Measurements from ENCODE around the gene KLF13. TPM values are rescaled to one million over a fixed set of nuclear protein-coding genes. Genes with fewer than 3 reads are reported as not detected.

KLF13 gene
- total and polyA plus RNA-seq, 7 experiments from 2014 or later: 42.4 to 256 (median 194) TPM

DNA sequence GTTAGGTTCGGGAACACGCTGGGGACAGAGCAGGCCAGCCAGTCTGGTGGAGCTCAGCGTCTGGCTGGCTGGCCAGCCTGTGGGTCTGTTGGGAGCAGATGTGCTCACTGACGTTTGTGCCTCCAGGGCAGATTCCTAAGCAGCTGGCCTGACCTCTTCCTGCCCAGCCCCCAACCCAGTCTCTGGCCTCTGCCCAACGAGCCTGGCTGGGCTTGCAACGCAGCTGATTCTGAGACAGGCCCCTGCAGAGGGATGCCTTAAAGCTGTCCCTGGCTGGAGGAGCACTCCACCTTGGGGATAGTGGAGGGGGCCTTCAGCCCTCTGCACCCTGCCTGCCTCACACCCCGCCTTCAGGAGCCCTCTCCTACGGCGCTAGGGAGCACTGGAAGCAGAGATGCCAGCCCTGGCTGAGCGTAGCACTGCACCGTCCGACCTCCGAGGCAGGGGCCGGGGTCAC is 46.0 kb downstream of the KLF13 start:
- Mint-ChIP-seq H3K9me3 (peaks cover 0 to 5% (median 0%) of the 10 kb centered on the region in 11 donors), H3K36me3 (peaks cover 7 to 35% (median 13%) of the 10 kb centered on the region in 5 donors), H3K27ac (peak overlapping the region in 6 of 9 donors; percentile 57 to 93 (median 79)), H3K27me3 (no peaks in the 10 kb centered on the region), H3K4me1 (peaks cover 49 to 97% (median 79%) of the 10 kb centered on the region in 7 donors), H3K4me3 (peak overlapping the region in 5 of 10 donors; percentile 25 to 43 (median 36))
- Histone ChIP-seq H3K9me3 (ENCODE audit: control insufficient read depth in 2 of 3, low read length in 3 of 3) (peaks cover 0 to 6% (median 0%) of the 10 kb centered on the region in 3 experiments), H3K4me1 (ENCODE audit: control insufficient read depth in 2 of 2, insufficient read depth in 2 of 2, low read length in 2 of 2) (peaks cover 52 to 58% of the 10 kb centered on the region in 2 donors), H3K27me3 (ENCODE audit: control insufficient read depth in 2 of 2, insufficient read depth in 2 of 2, low read length in 2 of 2) (no peaks in the 10 kb centered on the region), H3K27ac (ENCODE audit: low read depth, low read length) (no peak overlapping the region), H3K4me3 (ENCODE audit: low read length) (no peak overlapping the region), H3K36me3 (ENCODE audit: control insufficient read depth in 2 of 3, insufficient read depth in 3 of 3, low read length in 3 of 3) (peaks cover 5 to 51% (median 5%) of the 10 kb centered on the region in 3 experiments)
- DNase-seq (no peak), ATAC-seq (no peak)
- ChIA-PET POLR2A (interaction anchor here (0.6 to 1.4 kb wide), 3 partner anchors 9 to 35 kb away, joined by 3 read pairs; no protein-coding TSS in a partner anchor), CTCF (interaction anchor here (0.7 kb wide), 1 partner anchor 19 kb away, joined by 3 read pairs; no protein-coding TSS in a partner anchor)
- intact Hi-C loops (cut with micrococcal nuclease): no loop called here

DNA sequence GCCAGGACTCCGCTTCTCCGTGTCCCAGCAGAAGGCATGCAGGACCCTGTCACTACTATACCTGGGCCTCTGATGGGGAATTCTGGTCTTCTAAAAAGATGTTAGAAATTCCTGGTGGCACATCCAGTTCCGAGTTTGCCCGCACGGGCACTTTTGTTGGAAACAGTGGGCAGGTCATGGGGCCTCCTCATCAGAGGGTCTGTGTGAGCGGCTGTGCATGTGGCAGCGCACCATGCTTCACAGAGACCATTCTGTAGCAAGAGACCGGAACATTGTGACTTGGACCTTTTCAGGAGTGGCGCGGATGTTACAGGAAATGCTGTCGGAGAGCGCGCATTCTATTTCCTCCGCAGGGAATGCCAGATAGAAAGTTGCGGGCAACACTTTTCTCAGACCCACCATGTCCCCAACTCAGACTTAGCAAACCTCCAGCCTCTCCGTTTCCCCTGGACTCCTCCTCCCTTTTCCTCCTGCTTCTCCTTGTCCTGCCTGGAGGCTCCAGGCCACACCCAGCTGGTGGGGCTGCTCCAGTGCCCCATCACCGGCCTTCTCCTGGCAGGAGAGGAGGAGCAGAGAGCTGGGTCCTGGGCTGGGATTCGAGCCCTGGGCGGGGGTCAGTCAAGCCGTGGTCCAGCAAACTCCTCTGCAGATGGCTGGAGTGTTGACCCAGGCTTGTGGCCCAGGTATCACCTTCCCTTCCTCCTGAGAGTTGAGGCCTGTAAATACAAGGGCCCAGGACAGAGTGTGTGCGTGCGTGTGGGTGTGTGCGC is 46.6 kb downstream of the KLF13 start:
- H3K36me3 ChIP-seq (ENCODE audit: control insufficient read depth in 2 of 3, insufficient read depth in 3 of 3, low read length in 3 of 3): peaks cover 5 to 54% (median 5%) of the 10 kb centered on the region in 3 experiments
- peaks cover 0 to 5% (median 0%) of the 10 kb centered on the region in 11 donors for H3K9me3 Mint-ChIP-seq

GRCh38 chr15:31373970-31374369 is 47.3 kb downstream of the KLF13 start:
- Mint-ChIP-seq H3K4me3 (no peak overlapping the region), H3K9me3 (peaks cover 0 to 5% (median 0%) of the 10 kb centered on the region in 11 donors), H3K27ac (peak overlapping the region in 7 of 9 donors; percentile 21 to 80 (median 53)), H3K36me3 (peaks cover 9 to 36% (median 15%) of the 10 kb centered on the region in 5 donors), H3K4me1 (peaks cover 46 to 97% (median 77%) of the 10 kb centered on the region in 7 donors), H3K27me3 (no peaks in the 10 kb centered on the region)
- ATAC-seq (no peak), DNase-seq (no peak)
- peaks cover 47 to 58% of the 10 kb centered on the region in 2 donors for H3K4me1 ChIP-seq (ENCODE audit: control insufficient read depth in 2 of 2, insufficient read depth in 2 of 2, low read length in 2 of 2)
- ChIA-PET CTCF (no interaction called here), POLR2A (interaction anchor here (0.6 to 1.4 kb wide), 5 partner anchors 10 to 60 kb away, joined by 3 read pairs; no protein-coding TSS in a partner anchor)
- intact Hi-C loops (cut with micrococcal nuclease): no loop called here
- H3K27ac ChIP-seq (ENCODE audit: low read depth, low read length): peak overlapping the region; percentile 34
- peaks cover 5 to 61% (median 5%) of the 10 kb centered on the region in 3 experiments for H3K36me3 ChIP-seq (ENCODE audit: control insufficient read depth in 2 of 3, insufficient read depth in 3 of 3, low read length in 3 of 3)
- H3K27me3 ChIP-seq (ENCODE audit: control insufficient read depth in 2 of 2, insufficient read depth in 2 of 2, low read length in 2 of 2): no peaks in the 10 kb centered on the region
- H3K9me3 ChIP-seq (ENCODE audit: control insufficient read depth in 2 of 3, low read length in 3 of 3): peaks cover 0 to 6% (median 0%) of the 10 kb centered on the region in 3 experiments
- no peak overlapping the region for H3K4me3 ChIP-seq (ENCODE audit: low read length)

More for the DNA sequence above, 46.6 kb downstream of the KLF13 start:
- Histone ChIP-seq H3K27ac (ENCODE audit: low read depth, low read length) (peak overlapping the region; percentile 34), H3K4me1 (ENCODE audit: control insufficient read depth in 2 of 2, insufficient read depth in 2 of 2, low read length in 2 of 2) (peaks cover 49 to 57% of the 10 kb centered on the region in 2 donors), H3K4me3 (ENCODE audit: low read length) (no peak overlapping the region), H3K27me3 (ENCODE audit: control insufficient read depth in 2 of 2, insufficient read depth in 2 of 2, low read length in 2 of 2) (no peaks in the 10 kb centered on the region), H3K9me3 (ENCODE audit: control insufficient read depth in 2 of 3, low read length in 3 of 3) (peaks cover 0 to 6% (median 0%) of the 10 kb centered on the region in 3 experiments)
- intact Hi-C loops (cut with micrococcal nuclease): no loop called here
- no peaks in the 10 kb centered on the region for H3K27me3 Mint-ChIP-seq
- H3K36me3 Mint-ChIP-seq: peaks cover 7 to 37% (median 13%) of the 10 kb centered on the region in 5 donors
- peaks cover 47 to 97% (median 77%) of the 10 kb centered on the region in 7 donors for H3K4me1 Mint-ChIP-seq
- POLR2A ChIA-PET: interaction anchor here (0.6 to 1.4 kb wide), 5 partner anchors 9 to 36 kb away, joined by 3 read pairs; no protein-coding TSS in a partner anchor
- no peak for DNase-seq
- H3K4me3 Mint-ChIP-seq: peak overlapping the region in 1 of 10 donors; percentile 16
- CTCF ChIA-PET: interaction anchor here (0.7 kb wide), 1 partner anchor 20 kb away, joined by 3 read pairs; no protein-coding TSS in a partner anchor
- no peak for ATAC-seq
- peak overlapping the region in 5 of 9 donors; percentile 57 to 80 (median 67) for H3K27ac Mint-ChIP-seq

DNA sequence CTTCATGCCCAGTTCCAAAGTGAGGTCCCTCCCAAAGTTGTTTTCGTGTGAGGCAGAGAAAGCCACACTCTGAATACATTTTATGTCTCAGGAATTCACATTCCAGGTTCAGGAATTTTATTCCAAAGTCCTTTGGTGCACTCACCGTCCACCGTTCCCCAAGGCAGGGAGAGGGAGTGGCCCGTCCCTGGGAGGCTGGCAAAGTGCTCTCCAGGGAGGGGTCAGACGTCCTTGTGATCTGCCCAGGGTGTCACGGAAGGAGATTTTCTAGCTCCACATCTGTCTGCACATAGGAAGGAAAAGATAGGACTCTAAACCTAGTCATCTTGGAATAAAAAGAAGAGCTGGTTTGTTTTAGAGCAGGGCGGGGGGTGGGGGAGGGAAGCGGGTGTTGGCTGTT is 47.9 kb downstream of the KLF13 start:
- peaks cover 46 to 93% (median 74%) of the 10 kb centered on the region in 7 donors for H3K4me1 Mint-ChIP-seq
- DNase-seq: no peak
- CTCF ChIA-PET: no interaction called here

GRCh38 chr15:31374986-31375385 is 48.4 kb downstream of the KLF13 start:
- DNase-seq (no peak), ATAC-seq (no peak)
- H3K9me3 Mint-ChIP-seq: peaks cover 0 to 2% (median 0%) of the 10 kb centered on the region in 11 donors
- Histone ChIP-seq H3K9me3 (ENCODE audit: control insufficient read depth in 2 of 3, low read length in 3 of 3) (no peaks in the 10 kb centered on the region), H3K27ac (ENCODE audit: low read depth, low read length) (no peak overlapping the region), H3K36me3 (ENCODE audit: control insufficient read depth in 2 of 3, insufficient read depth in 3 of 3, low read length in 3 of 3) (peaks cover 5 to 71% (median 5%) of the 10 kb centered on the region in 3 experiments), H3K27me3 (ENCODE audit: control insufficient read depth in 2 of 2, insufficient read depth in 2 of 2, low read length in 2 of 2) (no peaks in the 10 kb centered on the region), H3K4me3 (ENCODE audit: low read length) (no peak overlapping the region), H3K4me1 (ENCODE audit: control insufficient read depth in 2 of 2, insufficient read depth in 2 of 2, low read length in 2 of 2) (peaks cover 40 to 48% of the 10 kb centered on the region in 2 donors)
- H3K4me1 Mint-ChIP-seq: peaks cover 41 to 91% (median 69%) of the 10 kb centered on the region in 7 donors
- CTCF ChIA-PET: no interaction called here
- peak overlapping the region in 1 of 10 donors; percentile 5 for H3K4me3 Mint-ChIP-seq
- H3K36me3 Mint-ChIP-seq: peaks cover 0 to 38% (median 15%) of the 10 kb centered on the region in 5 donors
- POLR2A ChIA-PET: interaction anchor here (1.0 kb wide), 1 partner anchor 59 kb away, joined by 3 read pairs; no protein-coding TSS in a partner anchor
- peak overlapping the region in 7 of 9 donors; percentile 42 to 76 (median 53) for H3K27ac Mint-ChIP-seq
- intact Hi-C loops (cut with micrococcal nuclease): loop anchor here in 1 of 2 donors (1.0 kb wide), 1 partner anchor 9 kb away; no protein-coding TSS in a partner anchor
- H3K27me3 Mint-ChIP-seq: no peaks in the 10 kb centered on the region

More for the DNA sequence above, 47.9 kb downstream of the KLF13 start:
- Histone ChIP-seq H3K27ac (ENCODE audit: low read depth, low read length) (peak overlapping the region; percentile 34), H3K36me3 (ENCODE audit: control insufficient read depth in 2 of 3, insufficient read depth in 3 of 3, low read length in 3 of 3) (peaks cover 5 to 66% (median 5%) of the 10 kb centered on the region in 3 experiments), H3K27me3 (ENCODE audit: control insufficient read depth in 2 of 2, insufficient read depth in 2 of 2, low read length in 2 of 2) (no peaks in the 10 kb centered on the region), H3K9me3 (ENCODE audit: control insufficient read depth in 2 of 3, low read length in 3 of 3) (peaks cover 0 to under 1% (median 0%) of the 10 kb centered on the region in 3 experiments), H3K4me1 (ENCODE audit: control insufficient read depth in 2 of 2, insufficient read depth in 2 of 2, low read length in 2 of 2) (peaks cover 45 to 53% of the 10 kb centered on the region in 2 donors), H3K4me3 (ENCODE audit: low read length) (no peak overlapping the region)
- peak overlapping the region in 7 of 9 donors; percentile 41 to 80 (median 53) for H3K27ac Mint-ChIP-seq
- no peak for ATAC-seq
- H3K36me3 Mint-ChIP-seq: peaks cover 4 to 38% (median 16%) of the 10 kb centered on the region in 5 donors
- no peaks in the 10 kb centered on the region for H3K27me3 Mint-ChIP-seq
- H3K4me3 Mint-ChIP-seq: peak overlapping the region in 1 of 10 donors; percentile 42
- H3K9me3 Mint-ChIP-seq: peaks cover 0 to 4% (median 0%) of the 10 kb centered on the region in 11 donors
- intact Hi-C loops (cut with micrococcal nuclease): no loop called here
- POLR2A ChIA-PET: interaction anchor here (0.6 to 1.3 kb wide), 3 partner anchors 13 to 60 kb away, joined by 3 read pairs; no protein-coding TSS in a partner anchor

DNA sequence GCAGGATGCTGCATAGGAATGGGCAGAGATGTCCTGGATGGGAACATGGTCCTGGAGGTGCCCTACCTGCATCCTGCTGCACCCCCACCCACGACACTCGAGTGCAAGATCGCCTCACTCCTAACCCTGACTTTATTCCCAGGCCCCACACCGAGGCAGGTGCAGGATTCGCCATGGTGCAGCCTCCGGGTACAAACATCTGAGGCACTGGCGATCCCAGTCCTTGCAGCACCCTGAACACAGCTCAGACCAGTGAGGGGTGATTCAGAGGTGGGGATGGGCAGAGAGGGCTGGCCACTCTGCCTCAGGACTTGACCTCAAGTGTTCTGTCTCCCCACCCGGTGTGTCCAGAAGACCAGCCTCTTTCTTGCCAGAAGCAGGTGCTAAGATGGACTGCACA is 49.1 kb downstream of the KLF13 start:
- Histone ChIP-seq H3K9me3 (ENCODE audit: control insufficient read depth in 2 of 3, low read length in 3 of 3) (no peaks in the 10 kb centered on the region), H3K4me1 (ENCODE audit: control insufficient read depth in 2 of 2, insufficient read depth in 2 of 2, low read length in 2 of 2) (peaks cover 33 to 42% of the 10 kb centered on the region in 2 donors), H3K36me3 (ENCODE audit: control insufficient read depth in 2 of 3, insufficient read depth in 3 of 3, low read length in 3 of 3) (peaks cover 5 to 79% (median 10%) of the 10 kb centered on the region in 3 experiments), H3K27me3 (ENCODE audit: control insufficient read depth in 2 of 2, insufficient read depth in 2 of 2, low read length in 2 of 2) (no peaks in the 10 kb centered on the region), H3K27ac (ENCODE audit: low read depth, low read length) (no peak overlapping the region), H3K4me3 (ENCODE audit: low read length) (no peak overlapping the region)
- Mint-ChIP-seq H3K4me1 (peaks cover 33 to 84% (median 61%) of the 10 kb centered on the region in 7 donors), H3K27ac (peak overlapping the region; percentile 23 to 76 (median 63)), H3K27me3 (no peaks in the 10 kb centered on the region), H3K9me3 (peaks cover 0 to under 1% (median 0%) of the 10 kb centered on the region in 11 donors), H3K36me3 (peaks cover 0 to 44% (median 18%) of the 10 kb centered on the region in 5 donors), H3K4me3 (peak overlapping the region in 1 of 10 donors; percentile 29)
- no peak for DNase-seq
- ChIA-PET CTCF (interaction anchor here (1.0 kb wide), 1 partner anchor 16 kb away, joined by 3 read pairs; no protein-coding TSS in a partner anchor), POLR2A (interaction anchor here (1.2 to 2.9 kb wide), 4 partner anchors 8 to 29 kb away, joined by 3 to 8 read pairs (median 4); no protein-coding TSS in a partner anchor)
- intact Hi-C loops (cut with micrococcal nuclease): loop anchor here in 1 of 2 donors (1.0 kb wide), 1 partner anchor 9 kb away; no protein-coding TSS in a partner anchor
- ATAC-seq: no peak

All from naive thymus-derived CD4-positive, alpha-beta T cell (primary cell).